ENCODE measurements around the gene TMEM185A. TPM values are rescaled to one million over a fixed set of nuclear protein-coding genes. Genes with fewer than 3 reads are reported as not detected.
A peak's percentile ranks its signal among the peaks of the same experiment; 100 is the strongest.

Gene TMEM185A
- polyA plus RNA-seq, 1 donor from 2014 or later: 36.5 TPM

DNA sequence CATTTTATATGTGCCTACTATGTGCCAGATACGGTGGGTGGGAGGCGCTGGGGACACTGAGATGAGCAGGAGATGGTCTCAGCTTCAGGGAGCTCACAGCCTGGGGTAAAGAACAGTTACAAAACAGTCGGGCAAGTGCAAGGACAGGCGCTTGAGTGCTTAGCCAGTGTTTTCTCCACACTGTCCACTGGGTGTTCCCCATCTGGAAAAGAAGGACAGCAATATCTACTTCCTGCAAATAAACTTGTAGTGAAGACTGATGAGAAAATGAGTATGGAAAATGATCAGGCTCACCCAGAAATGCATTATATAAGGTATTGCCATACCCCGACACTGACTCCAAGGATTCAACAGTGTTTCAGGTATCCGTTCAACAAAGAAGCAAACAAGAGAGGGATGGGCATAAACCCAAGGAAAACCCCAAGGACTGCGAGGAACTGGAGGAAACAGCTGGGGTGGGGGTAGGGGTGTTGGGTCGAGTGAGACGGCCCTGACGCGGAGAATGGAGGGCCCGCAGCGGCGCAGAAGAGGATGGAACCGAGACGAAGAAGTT, 835 bp downstream of the TMEM185A start:
- TF ChIP-seq, protein P1, sequence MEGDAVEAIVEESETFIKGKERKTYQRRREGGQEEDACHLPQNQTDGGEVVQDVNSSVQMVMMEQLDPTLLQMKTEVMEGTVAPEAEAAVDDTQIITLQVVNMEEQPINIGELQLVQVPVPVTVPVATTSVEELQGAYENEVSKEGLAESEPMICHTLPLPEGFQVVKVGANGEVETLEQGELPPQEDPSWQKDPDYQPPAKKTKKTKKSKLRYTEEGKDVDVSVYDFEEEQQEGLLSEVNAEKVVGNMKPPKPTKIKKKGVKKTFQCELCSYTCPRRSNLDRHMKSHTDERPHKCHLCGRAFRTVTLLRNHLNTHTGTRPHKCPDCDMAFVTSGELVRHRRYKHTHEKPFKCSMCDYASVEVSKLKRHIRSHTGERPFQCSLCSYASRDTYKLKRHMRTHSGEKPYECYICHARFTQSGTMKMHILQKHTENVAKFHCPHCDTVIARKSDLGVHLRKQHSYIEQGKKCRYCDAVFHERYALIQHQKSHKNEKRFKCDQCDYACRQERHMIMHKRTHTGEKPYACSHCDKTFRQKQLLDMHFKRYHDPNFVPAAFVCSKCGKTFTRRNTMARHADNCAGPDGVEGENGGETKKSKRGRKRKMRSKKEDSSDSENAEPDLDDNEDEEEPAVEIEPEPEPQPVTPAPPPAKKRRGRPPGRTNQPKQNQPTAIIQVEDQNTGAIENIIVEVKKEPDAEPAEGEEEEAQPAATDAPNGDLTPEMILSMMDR (IDR thresholded peaks at IDR 0.05; ENCODE audit: poor library complexity, severe bottlenecking): peak; percentile 23
- TF ChIP-seq EP300 (conservative IDR thresholded peaks at IDR 0.05; ENCODE audit: poor library complexity, severe bottlenecking): no peak
- no peak overlapping the region for H2AFZ ChIP-seq (ENCODE audit: low read depth, low read length)

DNA sequence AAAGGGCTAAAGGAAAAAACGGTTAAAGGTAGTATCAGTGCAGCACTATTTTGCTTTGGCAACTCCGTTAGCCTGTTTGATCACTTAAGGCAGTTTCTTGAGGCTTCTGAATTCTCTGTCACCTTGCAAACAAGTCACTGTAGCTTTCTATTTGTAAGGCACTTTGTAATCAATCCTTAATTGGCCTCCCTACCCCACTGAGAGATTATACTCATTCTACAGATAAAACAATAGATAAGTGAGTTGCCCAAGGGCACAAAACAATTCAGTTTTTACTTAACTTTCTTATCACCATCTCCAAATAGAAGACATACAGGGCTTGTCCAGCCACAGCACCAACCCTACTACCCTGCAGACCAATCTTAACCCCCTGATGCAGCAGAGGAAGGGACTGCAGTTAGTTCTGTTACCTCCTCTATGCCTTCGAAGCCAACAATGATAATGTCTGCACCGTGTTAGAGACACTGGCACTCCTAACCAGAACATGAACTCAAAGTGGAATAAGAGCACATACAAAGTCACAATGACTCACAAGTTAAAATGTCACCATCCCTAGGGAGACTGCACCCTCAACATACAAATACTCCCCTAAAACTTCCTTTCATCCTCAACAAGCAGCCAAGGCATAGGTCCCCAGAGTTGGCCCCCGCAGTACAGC, 1.7 kb downstream of the TMEM185A start:
- H3K9ac ChIP-seq (ENCODE audit: low read length): no peak overlapping the region

More for the DNA sequence above, 835 bp downstream of the TMEM185A start:
- Histone ChIP-seq H3F3A (ENCODE audit: insufficient read depth, low read length, poor library complexity, severe bottlenecking) (no peaks in the 10 kb centered on the region), H3K36me3 (ENCODE audit: insufficient read depth, low read length) (no peaks in the 10 kb centered on the region), H3K27ac (ENCODE audit: low read length) (peak overlapping the region; percentile 16), H3K4me2 (ENCODE audit: low read length) (peak overlapping the region; percentile 51), H3K9me2 (ENCODE audit: insufficient read depth, low read length) (no peaks in the 10 kb centered on the region), H3K79me2 (replicated peaks; ENCODE audit: insufficient read depth, low read length) (peaks cover 2% of the 10 kb centered on the region), H3K4me3 (ENCODE audit: low read length) (peak overlapping the region; percentile 75), H3K9ac (ENCODE audit: low read length) (peak overlapping the region; percentile 67), H4K20me1 (ENCODE audit: insufficient read depth) (no peaks in the 10 kb centered on the region), H3K9me3 (ENCODE audit: low read length) (no peaks in the 10 kb centered on the region), H3K27me3 (ENCODE audit: insufficient read depth, low read depth, low read length) (peaks cover 3% of the 10 kb centered on the region)

More for the DNA sequence above, 1.7 kb downstream of the TMEM185A start:
- H3K36me3 ChIP-seq (ENCODE audit: insufficient read depth, low read length): no peaks in the 10 kb centered on the region
- no peak for TF ChIP-seq EP300 (conservative IDR thresholded peaks at IDR 0.05; ENCODE audit: poor library complexity, severe bottlenecking)
- TF ChIP-seq SMC3 (conservative IDR thresholded peaks at IDR 0.05; ENCODE audit: poor library complexity): no peak
- no peak for TF ChIP-seq POLR2AphosphoS5 (IDR thresholded peaks at IDR 0.05)
- no peak for TF ChIP-seq EZH2 (IDR thresholded peaks at IDR 0.05; ENCODE audit: borderline replicate concordance, insufficient read depth, low read length, poor library complexity, severe bottlenecking)
- TF ChIP-seq, protein P2, sequence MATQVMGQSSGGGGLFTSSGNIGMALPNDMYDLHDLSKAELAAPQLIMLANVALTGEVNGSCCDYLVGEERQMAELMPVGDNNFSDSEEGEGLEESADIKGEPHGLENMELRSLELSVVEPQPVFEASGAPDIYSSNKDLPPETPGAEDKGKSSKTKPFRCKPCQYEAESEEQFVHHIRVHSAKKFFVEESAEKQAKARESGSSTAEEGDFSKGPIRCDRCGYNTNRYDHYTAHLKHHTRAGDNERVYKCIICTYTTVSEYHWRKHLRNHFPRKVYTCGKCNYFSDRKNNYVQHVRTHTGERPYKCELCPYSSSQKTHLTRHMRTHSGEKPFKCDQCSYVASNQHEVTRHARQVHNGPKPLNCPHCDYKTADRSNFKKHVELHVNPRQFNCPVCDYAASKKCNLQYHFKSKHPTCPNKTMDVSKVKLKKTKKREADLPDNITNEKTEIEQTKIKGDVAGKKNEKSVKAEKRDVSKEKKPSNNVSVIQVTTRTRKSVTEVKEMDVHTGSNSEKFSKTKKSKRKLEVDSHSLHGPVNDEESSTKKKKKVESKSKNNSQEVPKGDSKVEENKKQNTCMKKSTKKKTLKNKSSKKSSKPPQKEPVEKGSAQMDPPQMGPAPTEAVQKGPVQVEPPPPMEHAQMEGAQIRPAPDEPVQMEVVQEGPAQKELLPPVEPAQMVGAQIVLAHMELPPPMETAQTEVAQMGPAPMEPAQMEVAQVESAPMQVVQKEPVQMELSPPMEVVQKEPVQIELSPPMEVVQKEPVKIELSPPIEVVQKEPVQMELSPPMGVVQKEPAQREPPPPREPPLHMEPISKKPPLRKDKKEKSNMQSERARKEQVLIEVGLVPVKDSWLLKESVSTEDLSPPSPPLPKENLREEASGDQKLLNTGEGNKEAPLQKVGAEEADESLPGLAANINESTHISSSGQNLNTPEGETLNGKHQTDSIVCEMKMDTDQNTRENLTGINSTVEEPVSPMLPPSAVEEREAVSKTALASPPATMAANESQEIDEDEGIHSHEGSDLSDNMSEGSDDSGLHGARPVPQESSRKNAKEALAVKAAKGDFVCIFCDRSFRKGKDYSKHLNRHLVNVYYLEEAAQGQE (IDR thresholded peaks at IDR 0.05; ENCODE audit: borderline replicate concordance): no peak
- no peak for TF ChIP-seq RAD21 (conservative IDR thresholded peaks at IDR 0.05)
- TF ChIP-seq, protein P1 (IDR thresholded peaks at IDR 0.05; ENCODE audit: poor library complexity, severe bottlenecking): no peak
- no peak for TF ChIP-seq MXI1 (conservative IDR thresholded peaks at IDR 0.05; ENCODE audit: poor library complexity, severe bottlenecking)
- no peak for TF ChIP-seq TAF1 (IDR thresholded peaks at IDR 0.05; ENCODE audit: low read depth)
- H3K79me2 ChIP-seq (replicated peaks; ENCODE audit: insufficient read depth, low read length): peaks cover 2% of the 10 kb centered on the region
- no peak overlapping the region for H2AFZ ChIP-seq (ENCODE audit: low read depth, low read length)
- no peaks in the 10 kb centered on the region for H3F3A ChIP-seq (ENCODE audit: insufficient read depth, low read length, poor library complexity, severe bottlenecking)
- peaks cover 3% of the 10 kb centered on the region for H3K27me3 ChIP-seq (ENCODE audit: insufficient read depth, low read depth, low read length)
- no peaks in the 10 kb centered on the region for H4K20me1 ChIP-seq (ENCODE audit: insufficient read depth)
- peak overlapping the region; percentile 51 for H3K4me2 ChIP-seq (ENCODE audit: low read length)
- H3K27ac ChIP-seq (ENCODE audit: low read length): no peak overlapping the region
- H3K9me2 ChIP-seq (ENCODE audit: insufficient read depth, low read length): no peaks in the 10 kb centered on the region
- no peaks in the 10 kb centered on the region for H3K9me3 ChIP-seq (ENCODE audit: low read length)
- peak overlapping the region; percentile 75 for H3K4me3 ChIP-seq (ENCODE audit: low read length)

All from neural cell (in vitro differentiated cells).